Thyroid gland (tissue), 4 donors: ENCODE measurements around the gene RELCH.

Experiments used
- CTCF ChIP-seq, 6 experiments: fragments of 200-600 bp in 3 of 6; fragments of 450-650 bp in 3 of 6; sonication (generic) in 3 of 6; IDR thresholded peaks; one replicate each; pipeline ENCODE4 v1.5.1; 2016 to 2019; ENCODE audit warnings: antibody characterized with exemption in 6 of 6, mild to moderate bottlenecking in 2 of 6, inconsistent platforms in 1 of 6, moderate library complexity in 1 of 6
- POLR2A ChIP-seq, 2 donors: fragments of 450-650 bp; IDR thresholded peaks; one replicate each; pipeline ENCODE4 v1.6.1; 2017; ENCODE audit warnings: antibody characterized with exemption in 2 of 2, mild to moderate bottlenecking in 2 of 2, moderate library complexity in 1 of 2

GRCh38 chr18:62279561-62279960 lies 92.5 kb downstream of the RELCH start:
- no peak for TF ChIP-seq CTCF (IDR thresholded peaks at IDR 0.05)
- TF ChIP-seq POLR2A (IDR thresholded peaks at IDR 0.05), result no peak
